ENCODE measurements around the gene SPPL2A. TPM values are rescaled to one million over a fixed set of nuclear protein-coding genes. Genes with fewer than 3 reads are reported as not detected.
A peak's percentile ranks its signal among the peaks of the same experiment; 100 is the strongest.

Gene SPPL2A
- polyA plus RNA-seq, 1 donor (not counting 4 experiments of a cell fraction or from before 2014, with no cell fraction given), result 59.4 TPM

DNA sequence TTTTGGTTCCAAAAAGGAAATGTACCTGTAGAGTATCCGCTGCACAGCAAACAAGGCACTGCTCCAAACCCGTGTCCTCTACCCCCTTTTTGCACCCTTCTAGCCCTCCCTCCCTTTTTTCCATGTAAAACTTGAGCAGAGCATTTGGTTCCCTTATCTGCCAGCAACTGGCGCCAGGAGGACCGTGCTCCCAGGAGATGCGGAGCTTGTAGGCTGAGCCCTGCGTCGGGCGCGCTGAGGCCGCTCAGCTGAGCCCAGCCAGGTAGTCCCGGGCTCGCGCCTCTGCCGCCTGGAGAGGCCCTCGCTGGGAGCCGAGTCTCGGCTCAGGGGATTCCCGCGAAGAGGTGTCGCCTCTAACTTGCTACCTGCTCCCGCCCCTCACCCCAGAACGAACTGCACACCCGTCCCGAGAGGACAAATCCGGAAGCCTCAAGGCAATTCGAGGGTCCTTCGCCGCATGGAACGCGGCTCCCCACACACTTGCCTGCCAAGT, 79.5 kb downstream of the SPPL2A start:
- Histone ChIP-seq H2AFZ (ENCODE audit: control insufficient read depth, low read length) (peak overlapping the region; percentile 95), H3K9me3 (ENCODE audit: control insufficient read depth, low read depth, low read length) (no peaks in the 10 kb centered on the region), H3K9me1 (ENCODE audit: control insufficient read depth, extremely low read depth, insufficient read depth, low read length) (no peaks in the 10 kb centered on the region), H3K4me1 (ENCODE audit: control insufficient read depth, extremely low read depth, insufficient read depth, low read length) (peaks cover 20% of the 10 kb centered on the region), H3K36me3 (ENCODE audit: control insufficient read depth in 2 of 2, extremely low read depth in 1 of 2, insufficient read depth in 2 of 2, low read length in 2 of 2) (peaks cover 0 to 3% of the 10 kb centered on the region in 2 experiments), H3K27ac (ENCODE audit: control insufficient read depth, insufficient read depth, low read length) (peak overlapping the region; percentile 96), H3K27me3 (ENCODE audit: control insufficient read depth, extremely low read depth, insufficient read depth, low read length) (no peaks in the 10 kb centered on the region), H4K20me1 (ENCODE audit: control insufficient read depth, extremely low read depth, insufficient read depth, low read length) (peaks cover 5% of the 10 kb centered on the region), H3K4me2 (ENCODE audit: control insufficient read depth, extremely low read depth, insufficient read depth, low read depth, low read length) (peak overlapping the region; percentile 88), H3K9ac (ENCODE audit: control insufficient read depth, extremely low read depth, insufficient read depth, low read length) (peak overlapping the region; percentile 97), H3K4me3 (ENCODE audit: control insufficient read depth in 2 of 3, extremely low read depth in 1 of 3, insufficient read depth in 2 of 3, low read depth in 1 of 3, low read length in 3 of 3) (peak overlapping the region; percentile 66 to 97 (median 83)), H3K79me2 (ENCODE audit: control insufficient read depth, insufficient read depth, low read length) (peaks cover 54% of the 10 kb centered on the region)
- dilution Hi-C loops (cut with MboI; ENCODE audit: extremely low pct_ligation_motif_present, low sequenced_read_pairs), result no loop called here
- DNase-seq (ENCODE audit: low read depth, low spot score) (no peak), FAIRE-seq (no peak)
- TF ChIP-seq, protein P1, sequence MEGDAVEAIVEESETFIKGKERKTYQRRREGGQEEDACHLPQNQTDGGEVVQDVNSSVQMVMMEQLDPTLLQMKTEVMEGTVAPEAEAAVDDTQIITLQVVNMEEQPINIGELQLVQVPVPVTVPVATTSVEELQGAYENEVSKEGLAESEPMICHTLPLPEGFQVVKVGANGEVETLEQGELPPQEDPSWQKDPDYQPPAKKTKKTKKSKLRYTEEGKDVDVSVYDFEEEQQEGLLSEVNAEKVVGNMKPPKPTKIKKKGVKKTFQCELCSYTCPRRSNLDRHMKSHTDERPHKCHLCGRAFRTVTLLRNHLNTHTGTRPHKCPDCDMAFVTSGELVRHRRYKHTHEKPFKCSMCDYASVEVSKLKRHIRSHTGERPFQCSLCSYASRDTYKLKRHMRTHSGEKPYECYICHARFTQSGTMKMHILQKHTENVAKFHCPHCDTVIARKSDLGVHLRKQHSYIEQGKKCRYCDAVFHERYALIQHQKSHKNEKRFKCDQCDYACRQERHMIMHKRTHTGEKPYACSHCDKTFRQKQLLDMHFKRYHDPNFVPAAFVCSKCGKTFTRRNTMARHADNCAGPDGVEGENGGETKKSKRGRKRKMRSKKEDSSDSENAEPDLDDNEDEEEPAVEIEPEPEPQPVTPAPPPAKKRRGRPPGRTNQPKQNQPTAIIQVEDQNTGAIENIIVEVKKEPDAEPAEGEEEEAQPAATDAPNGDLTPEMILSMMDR (optimal IDR thresholded peaks at IDR 0.05 in 1 of 3, IDR thresholded peaks at IDR 0.05 in 1 of 3, conservative IDR thresholded peaks at IDR 0.05 in 1 of 3; ENCODE audit: extremely low read depth in 1 of 3, insufficient read depth in 2 of 3, low read length in 3 of 3), result no peak
- TF ChIP-seq EZH2 (IDR thresholded peaks at IDR 0.05; ENCODE audit: low read length), result no peak

DNA sequence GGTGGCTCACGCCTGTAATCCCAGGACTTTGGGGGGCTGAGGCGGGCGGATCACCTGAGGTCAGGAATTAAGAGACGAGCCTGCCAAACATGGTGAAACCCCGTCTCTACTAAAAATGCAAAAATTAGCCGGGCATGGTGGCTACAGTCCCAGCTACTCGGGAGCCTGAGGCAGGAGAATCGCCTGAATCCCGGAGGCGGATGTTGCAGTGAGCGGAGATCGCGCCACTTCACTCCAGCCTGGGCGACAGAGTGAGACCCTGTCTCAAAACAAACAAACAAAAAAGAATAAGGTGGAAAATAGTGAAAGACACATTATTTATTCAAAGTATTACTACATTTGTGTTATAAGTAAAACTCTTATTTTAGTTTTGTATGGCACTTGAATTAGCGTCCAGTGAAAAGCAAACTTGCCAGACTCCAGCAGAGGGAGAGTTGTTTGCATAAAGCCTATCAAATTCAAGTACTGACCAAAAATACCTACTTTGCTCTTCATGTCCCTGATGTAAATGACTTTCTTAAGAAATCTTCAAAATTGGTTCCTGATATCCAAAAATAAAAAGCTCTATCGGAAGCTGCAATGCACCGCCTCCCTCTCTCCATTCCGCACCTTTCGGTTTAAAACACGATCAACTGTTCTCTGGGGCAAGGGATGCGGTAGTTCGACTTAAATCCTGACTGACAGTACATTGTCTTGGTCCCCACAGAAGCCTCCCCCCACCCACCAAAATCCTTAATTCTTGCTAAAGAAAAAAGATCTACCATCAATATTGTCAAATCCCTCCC, 80.1 kb downstream of the SPPL2A start:
- Histone ChIP-seq H4K20me1 (ENCODE audit: control insufficient read depth, extremely low read depth, insufficient read depth, low read length) (peaks cover 5% of the 10 kb centered on the region), H3K9me1 (ENCODE audit: control insufficient read depth, extremely low read depth, insufficient read depth, low read length) (no peaks in the 10 kb centered on the region), H2AFZ (ENCODE audit: control insufficient read depth, low read length) (no peak overlapping the region), H3K36me3 (ENCODE audit: control insufficient read depth in 2 of 2, extremely low read depth in 1 of 2, insufficient read depth in 2 of 2, low read length in 2 of 2) (peaks cover 0 to 3% of the 10 kb centered on the region in 2 experiments), H3K4me3 (ENCODE audit: control insufficient read depth in 2 of 3, extremely low read depth in 1 of 3, insufficient read depth in 2 of 3, low read depth in 1 of 3, low read length in 3 of 3) (peak overlapping the region; percentile 66 to 97 (median 83)), H3K79me2 (ENCODE audit: control insufficient read depth, insufficient read depth, low read length) (peaks cover 59% of the 10 kb centered on the region), H3K27ac (ENCODE audit: control insufficient read depth, insufficient read depth, low read length) (peak overlapping the region; percentile 96), H3K27me3 (ENCODE audit: control insufficient read depth, extremely low read depth, insufficient read depth, low read length) (no peaks in the 10 kb centered on the region), H3K4me2 (ENCODE audit: control insufficient read depth, extremely low read depth, insufficient read depth, low read depth, low read length) (peak overlapping the region; percentile 88), H3K9ac (ENCODE audit: control insufficient read depth, extremely low read depth, insufficient read depth, low read length) (peak overlapping the region; percentile 97), H3K9me3 (ENCODE audit: control insufficient read depth, low read depth, low read length) (no peaks in the 10 kb centered on the region), H3K4me1 (ENCODE audit: control insufficient read depth, extremely low read depth, insufficient read depth, low read length) (peaks cover 20% of the 10 kb centered on the region)
- dilution Hi-C loops (cut with MboI; ENCODE audit: extremely low pct_ligation_motif_present, low sequenced_read_pairs), result no loop called here
- FAIRE-seq (no peak), DNase-seq (ENCODE audit: low read depth, low spot score) (no peak)
- TF ChIP-seq, protein P1 (optimal IDR thresholded peaks at IDR 0.05 in 1 of 3, IDR thresholded peaks at IDR 0.05 in 1 of 3, conservative IDR thresholded peaks at IDR 0.05 in 1 of 3; ENCODE audit: extremely low read depth in 1 of 3, insufficient read depth in 2 of 3, low read length in 3 of 3), result no peak

All from keratinocyte (primary cell).